Heart left ventricle (tissue), 16 donors: ENCODE results near the gene C3. TPM values are rescaled to one million over a fixed set of nuclear protein-coding genes. Genes with fewer than 3 reads are reported as not detected.

Experiments
- ATAC-seq, 4 donors: fragments of 200-7000 bp; cut with Tn5 transposase; one replicate each; pipeline ENCODE4 v1.9.1; 2020 to 2022; ENCODE audit warnings: moderate library complexity in 4 of 4, mild to moderate bottlenecking in 3 of 4, moderate number of reproducible peaks in 1 of 4
- DNase-seq, 5 donors: peaks; one replicate each; pipeline ENCODE4 v3.0.0-alpha.2; 2020
- H3K27ac ChIP-seq, 12 donors: fragments of 200-600 bp; sonication (generic) in 4 of 12; one replicate each; pipeline versions ENCODE4 v1.5.0 to v1.8.0; 2016 to 2022; ENCODE audit warnings: mild to moderate bottlenecking in 2 of 12
- H3K27me3 ChIP-seq, 9 donors: fragments of 200-600 bp; sonication (generic) in 2 of 9; one replicate each; pipeline versions ENCODE4 v1.5.1 to v1.8.0; 2016 to 2022; ENCODE audit warnings: mild to moderate bottlenecking in 3 of 9
- H3K36me3 ChIP-seq, 9 donors: fragments of 200-600 bp; sonication (generic) in 2 of 9; one replicate each; pipeline versions ENCODE4 v1.5.0 to v1.8.0; 2018 to 2022; ENCODE audit warnings: mild to moderate bottlenecking in 2 of 9
- H3K4me1 ChIP-seq, 12 donors: fragments of 200-600 bp; sonication (generic) in 4 of 12; one replicate each; pipeline versions ENCODE4 v1.5.0 to v1.8.0; 2016 to 2022; ENCODE audit warnings: mild to moderate bottlenecking in 3 of 12
- H3K4me3 ChIP-seq, 12 donors: fragments of 200-600 bp; sonication (generic) in 4 of 12; one replicate each; pipeline versions ENCODE4 v1.5.0 to v1.8.0; 2017 to 2022; ENCODE audit warnings: mild to moderate bottlenecking in 9 of 12, moderate library complexity in 4 of 12
- H3K9me3 ChIP-seq, 12 donors: fragments of 200-600 bp; sonication (generic) in 4 of 12; one replicate each; pipeline versions ENCODE4 v1.5.0 to v1.8.0; 2016 to 2022; ENCODE audit warnings: mild to moderate bottlenecking in 1 of 12
- POLR2A ChIP-seq, 2 donors: fragments of 450-650 bp; IDR thresholded peaks; one replicate each; pipeline ENCODE4 v1.6.1; 2017; ENCODE audit warnings: antibody characterized with exemption in 2 of 2, mild to moderate bottlenecking in 2 of 2, moderate library complexity in 2 of 2
- WGBS, 4 donors: extraction: QIAGEN DNeasy Blood & Tissue Kit in 2 of 4; methylation state at CpG; one replicate each; pipeline versions ENCODE4 v1.1.5 to v1.1.7; 2013 to 2018; 5-methylcytosine and 5-hydroxymethylcytosine counted together
- intact Hi-C, 10 donors: fragments of 100-400 bp; cut with DNase I; formaldehyde crosslinking; loops; one replicate each; pipeline versions ENCODE4 v1.11.1 to v1.14.2; 2022
- polyA plus RNA-seq, 2 donors: library from polyadenylated mRNA; stranded (reverse); fragments of 200-250 nt; gene quantifications; one replicate each; pipeline ENCODE4 v1.2.3, GENCODE V29; 2013
- total RNA-seq, 9 donors: library from RNA; depleted of rRNA in 2 of 9; stranded (reverse); fragments of >200 nt in 2 of 9; fragmentation: NEBNext Ultra II Directional in 3 of 9; extraction: Animal tissue kit (Norgen Biotek cat#: 25700) in 3 of 9; gene quantifications; one replicate each; pipeline versions ENCODE4 v1.1.0 to v1.2.4, GENCODE V29; 2016 to 2023
- TF ChIP-seq, protein P1 (sequence below), 12 donors: fragments of 200-600 bp; sonication (generic) in 4 of 12; IDR thresholded peaks; one replicate each; pipeline versions ENCODE4 v1.5.0 to v1.8.0; 2018 to 2022; ENCODE audit warnings: antibody characterized with exemption in 12 of 12, mild to moderate bottlenecking in 5 of 12
- donor health status: ischemic (EF 13 %, LVEDD 7.1; RV severe dilation, severe dysfunction).
- donor health status: healthy with polysubstance abuse.
- donor health status: DM: no; HTN: yes; CAD: no.
- donor health status: DM: no; HTN: no; CAD: no.
- donor health status: ischemic (EF 25% LVEDD 6.9; RV normal size, moderate dysfunction).
- donor health status: ischemic (EF 25% LVEDD 5.7; RV mildly dilated, moderate dysfunction).
- donor health status: healthy.
- donor health status: DM: yes; HTN: yes; CAD: no.
- donor health status: ischemic (EF 35%, LVEDD 5.7; RV mildly dilated, moderate dysfunction).
- donor health status: nonischemic (EF 11% LVEDD 7.7; RV severe dilation, severe dysfunction).
- donor health status: DM: yes; HTN: yes; CAD: no.
- donor health status: PGD.
- donor health status: ischemic (EF 29% LVEDD 5.4; RV normal size, mild dysfunction).
- donor health status: nonischemic (EF 23%, LVEDD 6.1; RV moderate dilation, normal function).

C3 gene
- total and polyA plus RNA-seq, 11 donors = 31.7 to 1,888 (median 81.0) TPM

DNA sequence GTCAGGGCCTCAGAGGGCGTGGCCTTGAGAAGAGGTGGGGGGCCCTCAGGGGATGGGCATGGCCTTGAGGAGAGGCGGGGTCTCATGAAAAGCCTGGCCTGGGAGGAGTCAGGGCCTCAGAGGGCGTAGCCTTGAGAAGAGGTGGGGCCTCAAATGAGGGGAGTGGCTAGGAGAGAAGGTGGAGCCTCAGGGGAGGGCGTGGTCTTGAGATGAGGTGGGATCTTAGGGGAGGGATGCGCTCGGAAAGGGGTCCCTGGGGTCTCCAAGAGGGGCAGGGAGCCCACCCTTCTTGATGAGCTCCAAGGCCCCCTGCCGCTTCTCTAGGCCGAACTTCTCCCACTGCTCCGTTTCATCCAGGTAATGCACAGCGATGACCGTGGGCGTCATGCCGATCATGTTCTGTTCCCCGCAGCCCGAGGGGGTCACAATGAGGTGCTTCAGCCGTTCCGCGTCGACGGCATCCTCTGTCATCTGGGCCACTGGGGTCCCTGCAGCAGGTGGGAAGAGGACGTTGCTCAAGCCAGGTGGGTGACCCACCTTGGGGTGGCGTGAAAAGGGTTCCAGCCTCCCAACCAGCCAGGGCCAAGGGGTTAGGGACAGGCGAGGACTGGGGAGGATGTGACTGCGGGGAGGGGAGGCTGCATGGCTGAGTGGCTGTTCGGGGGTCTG is 26.2 kb downstream of the C3 start:
- DNase-seq = no peak
- no peak overlapping the region for H3K4me3 ChIP-seq
- 92 to 93% (median 92%) methylated on average over 24 to 25 of the region's 25 CpGs for WGBS, 4 donors
- H3K4me1 ChIP-seq = no peaks in the 10 kb centered on the region
- no peak overlapping the region for H3K27ac ChIP-seq
- no peak for TF ChIP-seq POLR2A (IDR thresholded peaks at IDR 0.05)
- TF ChIP-seq, protein P1, sequence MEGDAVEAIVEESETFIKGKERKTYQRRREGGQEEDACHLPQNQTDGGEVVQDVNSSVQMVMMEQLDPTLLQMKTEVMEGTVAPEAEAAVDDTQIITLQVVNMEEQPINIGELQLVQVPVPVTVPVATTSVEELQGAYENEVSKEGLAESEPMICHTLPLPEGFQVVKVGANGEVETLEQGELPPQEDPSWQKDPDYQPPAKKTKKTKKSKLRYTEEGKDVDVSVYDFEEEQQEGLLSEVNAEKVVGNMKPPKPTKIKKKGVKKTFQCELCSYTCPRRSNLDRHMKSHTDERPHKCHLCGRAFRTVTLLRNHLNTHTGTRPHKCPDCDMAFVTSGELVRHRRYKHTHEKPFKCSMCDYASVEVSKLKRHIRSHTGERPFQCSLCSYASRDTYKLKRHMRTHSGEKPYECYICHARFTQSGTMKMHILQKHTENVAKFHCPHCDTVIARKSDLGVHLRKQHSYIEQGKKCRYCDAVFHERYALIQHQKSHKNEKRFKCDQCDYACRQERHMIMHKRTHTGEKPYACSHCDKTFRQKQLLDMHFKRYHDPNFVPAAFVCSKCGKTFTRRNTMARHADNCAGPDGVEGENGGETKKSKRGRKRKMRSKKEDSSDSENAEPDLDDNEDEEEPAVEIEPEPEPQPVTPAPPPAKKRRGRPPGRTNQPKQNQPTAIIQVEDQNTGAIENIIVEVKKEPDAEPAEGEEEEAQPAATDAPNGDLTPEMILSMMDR (IDR thresholded peaks at IDR 0.05) = no peak
- H3K27me3 ChIP-seq = peaks cover 0 to 10% (median 0%) of the 10 kb centered on the region in 9 donors
- intact Hi-C loops = no loop called here
- H3K36me3 ChIP-seq = peaks cover 0 to 4% (median 0%) of the 10 kb centered on the region in 9 donors
- no peak for ATAC-seq
- no peaks in the 10 kb centered on the region for H3K9me3 ChIP-seq

DNA sequence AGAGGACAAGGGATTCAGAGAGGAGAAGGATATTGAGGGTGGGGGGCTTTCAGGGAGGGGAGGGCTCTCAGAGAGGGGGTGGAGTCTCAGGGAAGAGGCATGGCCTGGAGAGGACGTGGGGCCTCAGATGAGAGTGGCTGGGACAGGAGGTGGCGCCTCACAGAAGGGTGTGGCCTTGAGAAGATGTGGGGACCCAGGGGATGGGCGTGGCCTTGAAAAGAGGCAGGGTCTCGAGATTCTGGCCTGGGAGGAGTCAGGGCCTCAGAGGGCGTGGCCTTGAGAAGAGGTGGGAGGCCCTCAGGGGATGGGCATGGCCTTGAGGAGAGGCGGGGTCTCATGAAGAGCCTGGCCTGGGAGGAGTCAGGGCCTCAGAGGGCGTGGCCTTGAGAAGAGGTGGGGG is 26.8 kb downstream of the C3 start:
- H3K36me3 ChIP-seq = peaks cover 0 to 4% (median 0%) of the 10 kb centered on the region in 9 donors
- DNase-seq (no peak), ATAC-seq (no peak)
- H3K4me1 ChIP-seq = no peaks in the 10 kb centered on the region
- H3K27ac ChIP-seq = no peak overlapping the region
- H3K9me3 ChIP-seq = no peaks in the 10 kb centered on the region
- no peak overlapping the region for H3K4me3 ChIP-seq
- 67 to 78% (median 73%) methylated on average over 7 of the region's 7 CpGs for WGBS, 4 donors
- peaks cover 0 to 10% (median 0%) of the 10 kb centered on the region in 9 donors for H3K27me3 ChIP-seq
- intact Hi-C loops = no loop called here
- TF ChIP-seq, protein P1 (IDR thresholded peaks at IDR 0.05) = no peak
- no peak for TF ChIP-seq POLR2A (IDR thresholded peaks at IDR 0.05)

DNA sequence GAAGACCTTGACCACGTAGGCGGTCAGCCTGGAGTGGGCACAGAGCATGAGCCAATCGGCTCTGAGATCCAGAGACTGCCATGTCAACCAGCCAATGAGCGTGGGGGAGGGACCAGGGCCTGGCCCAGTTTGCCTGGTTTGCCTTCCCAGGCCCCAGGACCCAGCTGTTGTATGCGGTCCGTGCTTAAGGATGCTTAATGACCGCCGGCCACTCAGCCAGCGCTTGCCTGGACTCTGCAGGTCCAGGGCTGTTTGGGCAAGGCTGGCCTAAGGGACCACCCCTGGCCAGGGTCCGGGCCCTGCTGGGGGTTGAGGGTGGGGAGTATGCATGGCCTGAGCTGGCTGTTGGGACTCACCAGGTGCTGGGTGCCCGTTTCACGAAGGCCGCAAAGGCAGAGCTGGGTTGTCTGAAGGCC is 27.4 kb downstream of the C3 start:
- Histone ChIP-seq H3K9me3 (no peaks in the 10 kb centered on the region), H3K4me1 (no peaks in the 10 kb centered on the region), H3K27ac (no peak overlapping the region), H3K4me3 (no peak overlapping the region), H3K36me3 (peaks cover 0 to 4% (median 0%) of the 10 kb centered on the region in 9 donors), H3K27me3 (peaks cover 0 to 10% (median 0%) of the 10 kb centered on the region in 9 donors)
- 84 to 87% (median 85%) methylated on average over 8 to 13 of the region's 13 CpGs for WGBS, 4 donors
- DNase-seq = no peak
- no peak for TF ChIP-seq POLR2A (IDR thresholded peaks at IDR 0.05)
- TF ChIP-seq, protein P1 (IDR thresholded peaks at IDR 0.05) = no peak
- ATAC-seq = no peak
- intact Hi-C loops = no loop called here

DNA sequence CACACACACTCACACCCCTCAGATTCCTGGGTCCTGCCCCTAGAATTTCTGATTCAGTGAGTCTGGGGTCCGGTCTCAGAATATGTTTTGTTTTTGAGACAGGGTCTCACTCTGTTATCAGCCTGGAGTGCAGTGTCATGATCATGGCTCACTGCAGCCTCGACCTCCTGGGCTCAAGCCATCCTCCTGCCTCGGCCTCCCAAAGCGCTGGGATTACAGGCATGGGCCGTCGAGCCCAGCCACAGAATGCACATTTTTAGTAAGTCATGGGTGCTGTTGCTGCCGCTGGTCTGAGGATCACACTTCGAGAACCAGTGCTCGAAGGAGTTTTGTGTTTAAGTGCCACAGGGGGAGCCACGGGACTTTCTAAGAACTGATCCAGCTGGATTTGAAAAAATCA is 28.4 kb downstream of the C3 start:
- H3K9me3 ChIP-seq = no peaks in the 10 kb centered on the region
- H3K27me3 ChIP-seq = peaks cover 0 to 10% (median 0%) of the 10 kb centered on the region in 9 donors
- DNase-seq (no peak), ATAC-seq (no peak)
- TF ChIP-seq POLR2A (IDR thresholded peaks at IDR 0.05) = no peak
- TF ChIP-seq, protein P1 (IDR thresholded peaks at IDR 0.05) = no peak
- H3K4me1 ChIP-seq = no peaks in the 10 kb centered on the region
- intact Hi-C loops = no loop called here
- no peak overlapping the region for H3K27ac ChIP-seq
- 77 to 86% (median 84%) methylated on average over 10 of the region's 10 CpGs for WGBS, 4 donors
- peaks cover 0 to 4% (median 0%) of the 10 kb centered on the region in 9 donors for H3K36me3 ChIP-seq
- no peak overlapping the region for H3K4me3 ChIP-seq
